GM23338 (cell line): ENCODE results near the gene FCRL4. TPM values are rescaled to one million over a fixed set of nuclear protein-coding genes. Genes with fewer than 3 reads are reported as not detected.

Experiments used
- ATAC-seq: fragments of 200-7000 bp; cut with Tn5 transposase; 3 replicates; pipeline ENCODE4 v1.9.1; 2020
- DNase-seq: peaks from one replicate; pipeline ENCODE4 v3.0.0-alpha.2; 2015; ENCODE audit warnings: low spot score
- H2AFZ ChIP-seq: fragments of 200-600 bp; sonication (generic); 2 replicates; pipeline ENCODE4 v1.8.0; 2016; ENCODE audit warnings: antibody characterized with exemption, mild to moderate bottlenecking, moderate library complexity
- H3F3A ChIP-seq: fragments of 200-600 bp; sonication (generic); replicated peaks from 2 replicates; pipeline ENCODE4 v1.8.0; 2017; ENCODE audit warnings: antibody characterized with exemption, mixed run types, low read depth
- H3K27ac ChIP-seq: fragments of 200-600 bp; sonication (generic); 2 replicates; pipeline ENCODE4 v1.6.1; 2016; ENCODE audit warnings: low read depth
- H3K27me3 ChIP-seq: fragments of 200-600 bp; sonication (generic); 2 replicates; pipeline ENCODE4 v1.8.0; 2016; ENCODE audit warnings: mild to moderate bottlenecking, mixed run types, moderate library complexity; ENCODE audit not compliant: insufficient read depth
- H3K36me3 ChIP-seq: fragments of 200-600 bp; sonication (generic); 2 replicates; pipeline ENCODE4 v1.8.0; 2016; ENCODE audit warnings: mild to moderate bottlenecking; ENCODE audit not compliant: insufficient read depth
- H3K4me1 ChIP-seq: fragments of 200-600 bp; sonication (generic); 2 replicates; pipeline ENCODE4 v1.8.0; 2016; ENCODE audit warnings: mild to moderate bottlenecking, moderate library complexity; ENCODE audit not compliant: insufficient read depth
- H3K4me2 ChIP-seq: fragments of 200-600 bp; sonication (generic); 2 replicates; pipeline ENCODE4 v1.7.1; 2017; ENCODE audit warnings: mixed run types
- H3K4me3 ChIP-seq: fragments of 200-600 bp; sonication (generic); 2 replicates; pipeline ENCODE4 v1.6.1; 2016; ENCODE audit warnings: mixed run types
- H3K79me2 ChIP-seq: fragments of 200-600 bp; sonication (generic); replicated peaks from 2 replicates; pipeline ENCODE4 v1.8.0; 2017; ENCODE audit warnings: mild to moderate bottlenecking; ENCODE audit not compliant: insufficient read depth
- H3K9me2 ChIP-seq: fragments of 200-600 bp; sonication (generic); 2 replicates; pipeline ENCODE4 v1.8.0; 2017; ENCODE audit not compliant: insufficient read depth
- H4K20me1 ChIP-seq: fragments of 200-600 bp; sonication (generic); replicated peaks from 2 replicates; pipeline ENCODE4 v1.8.0; 2017; ENCODE audit warnings: mild to moderate bottlenecking; ENCODE audit not compliant: insufficient read depth
- H3K27ac Mint-ChIP-seq: 2 replicates; pipeline ENCODE4 v1.8.0; 2020; ENCODE audit warnings: inconsistent platforms, mild to moderate bottlenecking, moderate library complexity, mixed read lengths
- H3K27me3 Mint-ChIP-seq: 3 replicates; pipeline ENCODE4 v1.8.0; 2022; ENCODE audit warnings: low read depth, mild to moderate bottlenecking, moderate library complexity, mixed read lengths, inconsistent platforms; ENCODE audit not compliant: insufficient read depth, poor library complexity
- H3K36me3 Mint-ChIP-seq: 3 replicates; pipeline ENCODE4 v1.8.0; 2021; ENCODE audit warnings: low read depth, mild to moderate bottlenecking, inconsistent platforms, moderate library complexity, mixed read lengths
- H3K4me1 Mint-ChIP-seq: 3 replicates; pipeline ENCODE4 v1.8.0; 2020; ENCODE audit warnings: mild to moderate bottlenecking, inconsistent platforms, mixed read lengths
- H3K4me3 Mint-ChIP-seq: 3 replicates; pipeline ENCODE4 v1.8.0; 2021; ENCODE audit warnings: moderate library complexity, mild to moderate bottlenecking, inconsistent platforms, mixed read lengths
- H3K9me3 Mint-ChIP-seq: 3 replicates; pipeline ENCODE4 v1.8.0; 2020; ENCODE audit warnings: moderate library complexity, mild to moderate bottlenecking, inconsistent platforms, mixed read lengths
- CREB1 ChIP-seq: fragments of 250-450 bp; sonication (Bioruptor Pico); IDR thresholded peaks from 2 replicates; pipeline ENCODE4 v1.5.0; 2020; ENCODE audit warnings: low read depth, mild to moderate bottlenecking, moderate library complexity
- CTCF ChIP-seq, 2 experiments: fragments of 200-600 bp in 1 of 2; sonication (generic) in 1 of 2; conservative IDR thresholded peaks; 2 replicates each; pipeline versions ENCODE4 v1.5.1 to v1.6.1; 2016 to 2017; ENCODE audit warnings: antibody characterized with exemption in 2 of 2, low read depth in 2 of 2, mild to moderate bottlenecking in 2 of 2, moderate library complexity in 1 of 2
- ETS1 ChIP-seq: IDR thresholded peaks from 2 replicates; pipeline ENCODE4 v1.6.1; 2016; ENCODE audit warnings: antibody characterized with exemption
- EZH2 ChIP-seq: fragments of 200-600 bp; sonication (generic); IDR thresholded peaks from one replicate; pipeline ENCODE4 v1.8.0; 2017; ENCODE audit warnings: antibody characterized with exemption, mild to moderate bottlenecking, low read depth; ENCODE audit not compliant: unreplicated experiment
- EZH2phosphoT487 ChIP-seq: fragments of 200-600 bp; sonication (generic); IDR thresholded peaks from one replicate; pipeline ENCODE4 v1.8.1; 2018; ENCODE audit warnings: antibody characterized with exemption; ENCODE audit not compliant: unreplicated experiment
- JUNB ChIP-seq: IDR thresholded peaks from one replicate; pipeline ENCODE4 v1.6.1; 2016; ENCODE audit warnings: antibody characterized with exemption; ENCODE audit not compliant: unreplicated experiment
- NANOG ChIP-seq: IDR thresholded peaks from 2 replicates; pipeline ENCODE4 v1.6.1; 2016; ENCODE audit warnings: antibody characterized with exemption, borderline replicate concordance
- POLR2AphosphoS5 ChIP-seq: IDR thresholded peaks from 2 replicates; pipeline ENCODE4 v1.6.1; 2016; ENCODE audit warnings: antibody characterized with exemption, low read depth
- STAT1 ChIP-seq: IDR thresholded peaks from one replicate; pipeline ENCODE4 v1.6.1; 2016; ENCODE audit warnings: antibody characterized with exemption; ENCODE audit not compliant: unreplicated experiment
- ZNF114 ChIP-seq: fragments of 250-450 bp; sonication (Bioruptor Pico); IDR thresholded peaks from 2 replicates; pipeline ENCODE4 v1.5.0; 2020; ENCODE audit warnings: mild to moderate bottlenecking, moderate library complexity
- ZNF331 ChIP-seq: fragments of 250-450 bp; sonication (Bioruptor Pico); IDR thresholded peaks from 2 replicates; pipeline ENCODE4 v1.5.0; 2020; ENCODE audit warnings: low read depth, mild to moderate bottlenecking, moderate library complexity
- long read RNA-seq: library from polyadenylated mRNA; unstranded; transcript quantifications from one replicate; pipeline ENCODE4 v2.0.0, GENCODE V29; 2020; ENCODE audit not compliant: unreplicated experiment
- polyA plus RNA-seq: library from polyadenylated mRNA; unstranded; fragments of >200 nt; fragmentation: Nextera tagmentation; extraction: Ambion mirVana; gene quantifications from 2 replicates; pipeline ENCODE4 v1.2.1, GENCODE V29; 2016
- total RNA-seq: library from RNA; depleted of rRNA; stranded (reverse); fragments of >200 nt; shearing (Covaris generic); gene quantifications from 2 replicates; pipeline ENCODE4 v1.2.3, GENCODE V29; 2014; rRNA removed
- TF ChIP-seq, protein P1 (sequence below): IDR thresholded peaks from one replicate; pipeline ENCODE4 v1.6.1; 2018; ENCODE audit warnings: antibody characterized with exemption; ENCODE audit not compliant: unreplicated experiment
- TF ChIP-seq, protein P2 (sequence below): fragments of 250-450 bp; sonication (Bioruptor Pico); IDR thresholded peaks from 2 replicates; pipeline ENCODE4 v1.5.0; 2020; ENCODE audit warnings: mild to moderate bottlenecking, moderate library complexity

The FCRL4 gene
- total RNA-seq (not detected in 2 replicates), polyA plus RNA-seq (not detected in 2 replicates)
- long read RNA-seq, result 0 reads

DNA sequence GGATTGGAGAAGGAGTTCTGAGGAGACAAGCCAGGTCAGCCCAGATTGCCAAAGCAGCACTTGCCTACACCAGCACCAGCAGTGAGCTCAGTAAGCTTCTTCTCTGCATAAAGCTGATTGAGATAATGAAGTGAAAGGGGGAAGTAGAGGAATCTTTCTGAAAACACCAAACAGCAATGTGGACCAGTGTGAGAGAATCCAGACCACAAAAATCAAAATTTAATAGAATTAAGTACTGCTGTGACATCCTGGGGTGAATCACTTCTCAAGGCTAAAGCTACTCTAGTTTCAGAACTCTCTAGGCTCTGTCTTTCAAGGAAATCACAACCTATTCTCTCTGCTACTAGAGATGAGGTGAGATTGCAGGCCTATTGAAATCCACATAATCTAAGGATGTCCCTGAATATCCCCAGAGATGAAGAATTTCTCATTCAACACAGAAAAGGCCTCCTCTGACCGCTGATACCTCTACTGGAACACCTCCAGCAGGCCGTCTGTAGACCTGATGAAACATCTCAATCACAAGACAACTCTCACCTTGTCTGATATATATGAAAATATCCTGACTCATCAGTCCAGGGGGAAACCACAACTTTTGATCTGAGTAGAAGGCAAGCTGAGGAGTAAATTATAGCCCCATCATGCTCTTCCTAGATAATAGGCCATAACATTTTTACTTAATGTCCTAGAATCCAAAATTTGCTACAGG is at the start of gene FCRL4:
FCRL4 (minus strand) TSS at position 127 of the 709 bp plus-strand sequence. CDS start 141 bp downstream, outside the sequence.
- no peak within 1 kb of the TSS for H3K4me2 ChIP-seq
- Mint-ChIP-seq H3K4me1 (no peaks in the 10 kb centered on the region), H3K27me3 (no peaks in the 10 kb centered on the region), H3K36me3 (no peaks in the 10 kb centered on the region), H3K9me3 (no peaks in the 10 kb centered on the region), H3K27ac (no peak within 1 kb of the TSS), H3K4me3 (no peak within 1 kb of the TSS)
- H4K20me1 ChIP-seq, result no peaks in the 10 kb centered on the region
- H3K36me3 ChIP-seq, result no peaks in the 10 kb centered on the region
- no peak within 1 kb of the TSS for H3K27ac ChIP-seq
- H3K79me2 ChIP-seq, result no peaks in the 10 kb centered on the region
- H3K4me3 ChIP-seq, result no peak within 1 kb of the TSS
- no peaks in the 10 kb centered on the region for H3F3A ChIP-seq
- no peak within 1 kb of the TSS for H2AFZ ChIP-seq
- ATAC-seq (no peak), DNase-seq (no peak)
- TF ChIP-seq CTCF (conservative IDR thresholded peaks at IDR 0.05; ENCODE audit: low read depth in 2 of 2) (no peak), STAT1 (no peak), CREB1 (CRISPR knock-in tag) (no peak), JUNB (no peak), EZH2 (no peak), EZH2phosphoT487 (no peak), POLR2AphosphoS5 (no peak), ETS1 (no peak), ZNF114 (CRISPR knock-in tag) (no peak), NANOG (no peak), ZNF331 (CRISPR knock-in tag) (no peak)
- TF ChIP-seq, protein P1, sequence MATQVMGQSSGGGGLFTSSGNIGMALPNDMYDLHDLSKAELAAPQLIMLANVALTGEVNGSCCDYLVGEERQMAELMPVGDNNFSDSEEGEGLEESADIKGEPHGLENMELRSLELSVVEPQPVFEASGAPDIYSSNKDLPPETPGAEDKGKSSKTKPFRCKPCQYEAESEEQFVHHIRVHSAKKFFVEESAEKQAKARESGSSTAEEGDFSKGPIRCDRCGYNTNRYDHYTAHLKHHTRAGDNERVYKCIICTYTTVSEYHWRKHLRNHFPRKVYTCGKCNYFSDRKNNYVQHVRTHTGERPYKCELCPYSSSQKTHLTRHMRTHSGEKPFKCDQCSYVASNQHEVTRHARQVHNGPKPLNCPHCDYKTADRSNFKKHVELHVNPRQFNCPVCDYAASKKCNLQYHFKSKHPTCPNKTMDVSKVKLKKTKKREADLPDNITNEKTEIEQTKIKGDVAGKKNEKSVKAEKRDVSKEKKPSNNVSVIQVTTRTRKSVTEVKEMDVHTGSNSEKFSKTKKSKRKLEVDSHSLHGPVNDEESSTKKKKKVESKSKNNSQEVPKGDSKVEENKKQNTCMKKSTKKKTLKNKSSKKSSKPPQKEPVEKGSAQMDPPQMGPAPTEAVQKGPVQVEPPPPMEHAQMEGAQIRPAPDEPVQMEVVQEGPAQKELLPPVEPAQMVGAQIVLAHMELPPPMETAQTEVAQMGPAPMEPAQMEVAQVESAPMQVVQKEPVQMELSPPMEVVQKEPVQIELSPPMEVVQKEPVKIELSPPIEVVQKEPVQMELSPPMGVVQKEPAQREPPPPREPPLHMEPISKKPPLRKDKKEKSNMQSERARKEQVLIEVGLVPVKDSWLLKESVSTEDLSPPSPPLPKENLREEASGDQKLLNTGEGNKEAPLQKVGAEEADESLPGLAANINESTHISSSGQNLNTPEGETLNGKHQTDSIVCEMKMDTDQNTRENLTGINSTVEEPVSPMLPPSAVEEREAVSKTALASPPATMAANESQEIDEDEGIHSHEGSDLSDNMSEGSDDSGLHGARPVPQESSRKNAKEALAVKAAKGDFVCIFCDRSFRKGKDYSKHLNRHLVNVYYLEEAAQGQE, result no peak
- TF ChIP-seq, protein P2, sequence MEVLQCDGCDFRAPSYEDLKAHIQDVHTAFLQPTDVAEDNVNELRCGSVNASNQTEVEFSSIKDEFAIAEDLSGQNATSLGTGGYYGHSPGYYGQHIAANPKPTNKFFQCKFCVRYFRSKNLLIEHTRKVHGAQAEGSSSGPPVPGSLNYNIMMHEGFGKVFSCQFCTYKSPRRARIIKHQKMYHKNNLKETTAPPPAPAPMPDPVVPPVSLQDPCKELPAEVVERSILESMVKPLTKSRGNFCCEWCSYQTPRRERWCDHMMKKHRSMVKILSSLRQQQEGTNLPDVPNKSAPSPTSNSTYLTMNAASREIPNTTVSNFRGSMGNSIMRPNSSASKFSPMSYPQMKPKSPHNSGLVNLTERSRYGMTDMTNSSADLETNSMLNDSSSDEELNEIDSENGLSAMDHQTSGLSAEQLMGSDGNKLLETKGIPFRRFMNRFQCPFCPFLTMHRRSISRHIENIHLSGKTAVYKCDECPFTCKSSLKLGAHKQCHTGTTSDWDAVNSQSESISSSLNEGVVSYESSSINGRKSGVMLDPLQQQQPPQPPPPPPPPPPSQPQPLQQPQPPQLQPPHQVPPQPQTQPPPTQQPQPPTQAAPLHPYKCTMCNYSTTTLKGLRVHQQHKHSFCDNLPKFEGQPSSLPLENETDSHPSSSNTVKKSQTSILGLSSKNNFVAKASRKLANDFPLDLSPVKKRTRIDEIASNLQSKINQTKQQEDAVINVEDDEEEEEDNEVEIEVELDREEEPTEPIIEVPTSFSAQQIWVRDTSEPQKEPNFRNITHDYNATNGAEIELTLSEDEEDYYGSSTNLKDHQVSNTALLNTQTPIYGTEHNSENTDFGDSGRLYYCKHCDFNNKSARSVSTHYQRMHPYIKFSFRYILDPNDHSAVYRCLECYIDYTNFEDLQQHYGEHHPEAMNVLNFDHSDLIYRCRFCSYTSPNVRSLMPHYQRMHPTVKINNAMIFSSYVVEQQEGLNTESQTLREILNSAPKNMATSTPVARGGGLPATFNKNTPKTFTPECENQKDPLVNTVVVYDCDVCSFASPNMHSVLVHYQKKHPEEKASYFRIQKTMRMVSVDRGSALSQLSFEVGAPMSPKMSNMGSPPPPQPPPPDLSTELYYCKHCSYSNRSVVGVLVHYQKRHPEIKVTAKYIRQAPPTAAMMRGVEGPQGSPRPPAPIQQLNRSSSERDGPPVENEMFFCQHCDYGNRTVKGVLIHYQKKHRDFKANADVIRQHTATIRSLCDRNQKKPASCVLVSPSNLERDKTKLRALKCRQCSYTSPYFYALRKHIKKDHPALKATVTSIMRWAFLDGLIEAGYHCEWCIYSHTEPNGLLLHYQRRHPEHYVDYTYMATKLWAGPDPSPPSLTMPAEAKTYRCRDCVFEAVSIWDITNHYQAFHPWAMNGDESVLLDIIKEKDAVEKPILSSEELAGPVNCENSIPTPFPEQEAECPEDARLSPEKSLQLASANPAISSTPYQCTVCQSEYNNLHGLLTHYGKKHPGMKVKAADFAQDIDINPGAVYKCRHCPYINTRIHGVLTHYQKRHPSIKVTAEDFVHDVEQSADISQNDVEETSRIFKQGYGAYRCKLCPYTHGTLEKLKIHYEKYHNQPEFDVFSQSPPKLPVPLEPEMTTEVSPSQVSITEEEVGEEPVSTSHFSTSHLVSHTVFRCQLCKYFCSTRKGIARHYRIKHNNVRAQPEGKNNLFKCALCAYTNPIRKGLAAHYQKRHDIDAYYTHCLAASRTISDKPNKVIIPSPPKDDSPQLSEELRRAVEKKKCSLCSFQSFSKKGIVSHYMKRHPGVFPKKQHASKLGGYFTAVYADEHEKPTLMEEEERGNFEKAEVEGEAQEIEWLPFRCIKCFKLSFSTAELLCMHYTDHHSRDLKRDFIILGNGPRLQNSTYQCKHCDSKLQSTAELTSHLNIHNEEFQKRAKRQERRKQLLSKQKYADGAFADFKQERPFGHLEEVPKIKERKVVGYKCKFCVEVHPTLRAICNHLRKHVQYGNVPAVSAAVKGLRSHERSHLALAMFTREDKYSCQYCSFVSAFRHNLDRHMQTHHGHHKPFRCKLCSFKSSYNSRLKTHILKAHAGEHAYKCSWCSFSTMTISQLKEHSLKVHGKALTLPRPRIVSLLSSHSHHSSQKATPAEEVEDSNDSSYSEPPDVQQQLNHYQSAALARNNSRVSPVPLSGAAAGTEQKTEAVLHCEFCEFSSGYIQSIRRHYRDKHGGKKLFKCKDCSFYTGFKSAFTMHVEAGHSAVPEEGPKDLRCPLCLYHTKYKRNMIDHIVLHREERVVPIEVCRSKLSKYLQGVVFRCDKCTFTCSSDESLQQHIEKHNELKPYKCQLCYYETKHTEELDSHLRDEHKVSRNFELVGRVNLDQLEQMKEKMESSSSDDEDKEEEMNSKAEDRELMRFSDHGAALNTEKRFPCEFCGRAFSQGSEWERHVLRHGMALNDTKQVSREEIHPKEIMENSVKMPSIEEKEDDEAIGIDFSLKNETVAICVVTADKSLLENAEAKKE (CRISPR knock-in tag), result no peak
- no peaks in the 10 kb centered on the region for H3K9me2 ChIP-seq
- H3K27me3 ChIP-seq, result no peaks in the 10 kb centered on the region
- H3K4me1 ChIP-seq, result no peaks in the 10 kb centered on the region
